GM21367 (cell line): ENCODE data around the gene ZNF628.

ENCODE experiments used
- ATAC-seq: cut with Tn5 transposase; IDR thresholded peaks from one replicate; pipeline ENCODE4 v1.9.1; 2021; ENCODE audit not compliant: unreplicated experiment

Gene ZNF628

DNA sequence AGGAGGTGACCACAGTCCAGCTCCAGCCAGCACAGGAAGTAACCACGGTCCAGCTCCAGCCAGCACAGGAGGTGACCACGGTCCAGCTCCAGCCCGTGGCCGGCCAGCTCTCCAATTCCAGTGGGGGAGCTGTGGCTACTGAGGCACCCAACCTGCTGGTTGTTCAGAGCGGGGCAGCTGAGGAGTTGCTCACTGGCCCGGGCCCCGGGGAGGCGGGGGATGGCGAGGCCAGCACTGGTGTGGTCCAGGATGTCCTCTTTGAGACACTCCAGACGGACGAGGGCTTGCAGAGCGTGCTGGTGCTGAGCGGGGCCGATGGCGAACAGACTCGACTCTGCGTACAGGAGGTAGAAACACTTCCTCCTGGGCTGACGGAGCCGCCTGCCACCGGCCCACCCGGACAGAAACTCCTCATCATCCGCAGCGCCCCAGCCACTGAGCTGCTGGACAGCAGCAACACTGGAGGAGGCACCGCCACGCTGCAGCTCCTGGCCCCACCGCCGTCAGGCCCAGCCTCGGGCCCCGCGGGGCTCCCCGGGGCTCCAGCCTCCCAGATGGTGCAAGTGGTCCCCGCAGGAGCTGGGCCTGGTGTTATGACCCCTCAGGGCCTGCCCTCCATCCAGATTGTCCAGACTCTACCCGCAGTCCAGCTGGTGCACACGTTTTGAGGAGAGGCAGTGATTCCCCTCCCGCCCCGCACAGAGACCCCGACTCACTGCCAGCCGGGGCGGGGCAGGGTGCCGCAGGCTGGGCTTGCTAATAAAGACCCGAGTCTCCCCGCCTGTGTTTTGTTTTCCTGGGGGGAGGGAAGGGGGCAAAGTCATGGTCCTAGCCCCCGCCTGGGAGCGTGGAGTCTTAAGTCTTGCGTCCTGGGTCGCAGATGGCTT is 7.5 kb downstream of the ZNF628 start:
- no peak for ATAC-seq

DNA sequence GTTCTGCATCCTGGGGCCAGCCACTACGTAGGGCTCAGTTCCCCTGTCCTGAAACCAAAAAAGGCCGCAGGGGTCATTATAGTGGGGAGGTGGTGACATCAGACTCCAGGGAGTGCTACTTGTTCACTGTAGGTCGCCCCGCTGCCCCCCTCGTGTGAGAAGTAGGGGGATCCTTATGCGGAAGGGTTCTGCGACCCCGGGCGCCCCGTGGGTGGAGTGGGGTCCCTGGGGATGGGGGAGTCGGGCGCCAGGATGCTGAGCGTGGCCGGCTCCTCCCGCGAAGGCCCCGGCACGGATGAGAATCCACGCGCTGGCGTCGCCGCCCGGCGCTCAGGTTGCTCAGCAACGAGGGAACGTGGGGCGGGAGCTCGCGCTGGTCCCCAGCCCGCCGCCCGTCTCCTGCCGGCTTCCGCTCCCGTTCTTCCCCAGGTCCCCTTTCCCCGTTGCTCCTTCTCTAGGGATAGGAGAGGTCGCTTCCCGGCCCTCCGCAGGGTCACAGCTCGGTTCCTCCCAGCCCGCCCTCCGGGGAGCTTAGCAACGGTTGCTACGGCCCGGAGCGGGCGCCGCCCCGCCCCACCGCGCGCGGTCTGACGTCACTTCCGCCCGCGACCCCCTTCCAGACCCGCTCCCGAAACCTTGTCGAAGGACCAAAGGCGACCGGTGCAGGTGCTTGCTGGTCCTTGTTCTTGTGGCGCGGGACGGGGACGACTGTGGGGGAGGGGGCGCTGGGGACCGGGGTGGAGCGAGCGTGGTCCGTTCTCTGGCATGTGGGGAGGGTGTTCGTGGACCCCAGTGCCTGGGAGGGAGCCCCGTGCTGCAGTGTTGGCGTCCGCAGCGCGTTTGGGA is 8.4 kb downstream of the ZNF628 start, which contains the start of gene NAT14:
Gene NAT14, plus strand, starts transcription at position 596 of the 846 bp plus-strand sequence. CDS start 521 bp downstream, outside the sequence.
- ATAC-seq = no peak

DNA sequence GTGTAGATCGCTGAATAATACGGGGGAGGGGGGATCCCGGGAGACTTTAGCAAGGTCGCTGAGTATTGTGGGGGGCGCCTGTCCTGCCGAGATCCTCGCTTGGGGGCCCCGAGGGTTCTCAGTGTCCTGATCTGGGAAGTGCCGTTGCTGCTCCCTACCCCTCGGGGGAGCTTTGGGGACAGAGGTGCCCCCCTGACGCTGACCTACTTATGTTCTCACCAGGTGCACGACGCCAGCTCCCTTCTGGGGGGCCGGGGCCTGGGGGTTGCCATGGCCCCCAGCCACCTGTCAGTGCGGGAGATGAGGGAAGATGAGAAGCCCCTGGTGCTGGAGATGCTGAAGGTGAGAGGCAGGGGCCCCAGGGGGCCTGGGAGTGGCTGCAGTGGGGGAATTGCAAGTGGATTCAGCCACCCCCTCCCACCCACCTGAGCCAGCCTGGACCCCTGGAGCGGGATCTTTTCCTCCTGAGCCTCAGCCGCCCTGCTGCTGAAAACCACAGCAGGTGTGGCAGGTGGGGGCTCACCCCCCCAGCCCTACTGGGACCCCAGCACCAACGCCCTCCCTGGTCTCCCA is 9.1 kb downstream of the ZNF628 start:
- no peak for ATAC-seq

DNA sequence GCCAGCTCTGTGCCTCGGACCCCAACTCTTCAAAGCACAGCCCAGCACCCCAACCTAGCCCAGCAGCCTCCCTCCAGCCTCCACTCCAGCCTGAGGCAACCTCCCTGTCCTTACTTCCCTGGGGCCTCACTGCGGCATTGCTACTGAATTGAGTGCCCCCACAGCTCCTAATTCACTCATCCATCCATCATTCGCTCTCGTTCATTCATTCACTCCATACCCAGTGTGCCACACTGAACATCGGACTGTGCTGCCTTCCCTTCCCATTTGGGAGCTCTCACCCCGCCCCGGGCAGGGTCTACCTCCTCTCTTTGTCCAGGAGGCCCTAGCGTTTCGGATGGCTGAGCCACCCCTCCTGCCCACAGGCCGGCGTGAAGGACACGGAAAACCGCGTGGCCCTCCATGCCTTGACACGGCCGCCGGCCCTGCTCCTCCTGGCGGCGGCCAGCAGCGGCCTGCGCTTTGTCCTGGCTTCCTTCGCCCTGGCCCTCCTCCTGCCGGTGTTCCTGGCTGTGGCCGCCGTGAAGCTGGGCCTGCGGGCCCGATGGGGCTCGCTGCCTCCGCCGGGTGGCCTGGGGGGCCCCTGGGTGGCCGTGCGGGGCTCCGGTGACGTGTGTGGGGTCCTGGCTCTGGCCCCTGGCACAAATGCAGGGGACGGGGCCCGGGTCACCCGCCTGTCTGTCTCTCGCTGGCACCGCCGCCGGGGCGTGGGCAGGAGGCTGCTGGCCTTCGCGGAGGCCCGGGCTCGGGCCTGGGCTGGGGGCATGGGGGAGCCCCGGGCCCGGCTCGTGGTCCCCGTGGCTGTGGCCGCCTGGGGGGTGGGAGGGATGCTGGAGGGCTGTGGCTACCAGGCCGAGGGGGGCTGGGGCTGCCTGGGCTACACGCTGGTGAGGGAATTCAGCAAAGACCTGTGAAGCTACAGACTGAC is 9.9 kb downstream of the ZNF628 start:
- ATAC-seq = no peak

DNA sequence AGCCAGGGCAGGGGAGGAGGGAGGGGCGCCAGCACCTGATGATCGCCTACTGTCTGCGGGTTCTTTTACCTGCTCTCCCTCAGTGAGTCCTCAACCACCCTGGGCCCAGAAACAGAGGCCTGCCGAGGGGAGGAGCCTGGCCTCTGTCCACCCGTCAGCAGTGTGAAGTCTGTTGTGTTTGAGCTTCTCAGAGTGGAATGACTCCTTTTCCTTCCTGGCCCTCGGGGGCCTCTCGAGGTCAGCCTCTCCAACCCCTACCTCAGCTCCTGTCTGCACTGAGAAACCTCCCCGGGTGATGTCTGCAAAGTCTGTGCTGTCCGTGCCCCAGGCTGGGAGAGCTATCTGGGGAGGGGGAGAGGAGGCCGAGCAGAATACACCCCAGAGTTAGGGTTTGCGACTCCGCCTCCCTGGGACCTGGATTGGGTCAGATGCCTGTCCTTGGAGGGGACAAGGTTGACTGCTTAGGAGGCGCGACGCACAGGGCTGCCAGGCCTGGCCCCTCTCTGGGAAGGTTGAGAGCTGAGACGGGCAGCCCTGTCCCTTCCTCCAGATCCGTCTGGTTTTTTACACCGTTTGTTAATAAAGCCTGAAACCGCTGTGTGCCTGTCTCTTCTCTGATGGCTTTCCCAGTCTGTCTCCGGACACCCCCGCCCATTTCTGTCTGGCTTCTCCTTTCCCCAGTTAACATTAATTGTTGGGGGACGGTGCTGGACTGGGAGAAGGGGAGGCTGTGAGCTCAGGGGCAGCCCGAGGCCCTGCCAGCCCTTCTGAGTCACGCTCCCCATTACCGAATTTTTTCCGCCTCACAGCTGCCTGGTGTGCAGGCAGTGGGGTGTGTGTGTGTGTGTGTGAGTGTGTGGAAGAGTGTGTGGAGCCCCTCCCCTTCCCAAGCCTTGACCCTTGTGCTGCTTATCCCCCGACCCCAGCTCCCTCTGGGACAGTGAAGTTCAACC is 10.8 kb downstream of the ZNF628 start:
- ATAC-seq = no peak

DNA sequence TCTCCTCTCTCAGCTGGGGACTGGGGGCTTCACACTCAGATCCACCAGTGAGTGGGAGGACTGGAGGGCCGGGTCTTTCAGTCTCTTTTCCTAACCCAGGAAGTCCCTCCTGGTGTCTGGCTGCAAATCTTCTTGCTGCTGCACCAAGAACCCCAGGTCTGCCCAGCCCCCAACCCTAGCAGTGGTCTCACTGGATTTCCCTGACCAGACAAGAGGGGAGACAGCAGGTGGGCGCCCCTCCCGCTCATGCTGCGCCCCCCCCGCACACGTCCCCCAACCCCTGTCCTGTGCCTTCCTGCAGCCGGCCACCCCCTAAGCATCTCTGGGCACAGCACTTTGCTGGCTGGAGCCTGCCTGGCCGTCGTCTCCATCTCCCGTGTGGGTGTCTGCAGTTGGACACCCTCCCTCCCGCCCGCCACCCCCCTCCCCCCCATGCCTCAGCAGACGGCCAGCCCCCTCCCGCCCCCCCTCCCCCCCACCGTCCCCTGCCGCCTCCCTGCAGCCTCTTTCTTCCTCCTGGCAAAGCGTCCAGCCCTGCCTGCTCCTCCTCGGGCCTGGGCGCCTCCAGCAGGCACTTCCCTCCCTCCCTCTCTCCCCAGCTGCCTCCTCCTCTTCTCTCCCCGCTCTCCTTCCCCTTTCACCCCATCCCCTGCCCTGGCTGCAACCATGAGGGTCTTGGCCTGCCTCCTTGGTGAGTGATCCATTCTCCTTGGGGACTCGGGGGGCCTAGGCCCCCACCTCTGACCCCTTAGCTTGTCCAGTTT is 11.7 kb downstream of the ZNF628 start, which contains the start of gene SSC5D:
Gene SSC5D, plus strand, starts transcription at position 513 of the 764 bp plus-strand sequence. Its CDS starts 154 bp downstream, at position 667.
- no peak for ATAC-seq

DNA sequence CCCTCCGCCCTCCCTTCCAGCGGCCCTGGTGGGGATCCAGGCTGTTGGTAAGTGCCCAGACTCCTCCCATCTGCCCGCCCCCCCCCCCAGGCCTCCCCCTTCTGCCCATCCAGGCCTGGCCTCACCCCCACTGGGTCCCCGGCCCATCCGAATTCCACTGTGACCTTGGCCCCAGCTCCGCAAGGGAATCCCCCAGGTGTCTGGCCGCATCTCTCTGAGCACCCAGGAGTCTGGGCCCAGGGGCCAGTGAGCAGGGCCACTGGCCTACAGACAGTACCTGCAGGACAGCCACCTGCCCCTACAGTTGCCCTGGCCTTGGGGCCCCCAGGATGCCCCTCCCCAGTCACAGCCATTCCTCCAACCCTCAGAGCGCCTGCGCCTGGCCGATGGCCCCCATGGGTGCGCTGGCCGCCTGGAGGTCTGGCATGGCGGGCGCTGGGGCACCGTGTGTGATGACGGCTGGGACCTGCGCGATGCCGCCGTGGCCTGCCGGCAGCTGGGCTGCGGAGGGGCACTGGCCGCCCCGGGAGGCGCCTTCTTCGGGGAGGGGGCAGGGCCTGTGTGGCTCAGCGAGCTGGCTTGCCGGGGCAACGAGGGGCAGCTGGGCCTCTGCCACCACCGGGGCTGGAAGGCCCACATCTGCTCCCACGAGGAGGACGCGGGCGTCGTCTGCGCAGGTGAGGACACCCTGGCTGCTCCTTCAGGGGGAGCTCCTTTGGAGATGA is 12.7 kb downstream of the ZNF628 start:
- ATAC-seq = no peak

DNA sequence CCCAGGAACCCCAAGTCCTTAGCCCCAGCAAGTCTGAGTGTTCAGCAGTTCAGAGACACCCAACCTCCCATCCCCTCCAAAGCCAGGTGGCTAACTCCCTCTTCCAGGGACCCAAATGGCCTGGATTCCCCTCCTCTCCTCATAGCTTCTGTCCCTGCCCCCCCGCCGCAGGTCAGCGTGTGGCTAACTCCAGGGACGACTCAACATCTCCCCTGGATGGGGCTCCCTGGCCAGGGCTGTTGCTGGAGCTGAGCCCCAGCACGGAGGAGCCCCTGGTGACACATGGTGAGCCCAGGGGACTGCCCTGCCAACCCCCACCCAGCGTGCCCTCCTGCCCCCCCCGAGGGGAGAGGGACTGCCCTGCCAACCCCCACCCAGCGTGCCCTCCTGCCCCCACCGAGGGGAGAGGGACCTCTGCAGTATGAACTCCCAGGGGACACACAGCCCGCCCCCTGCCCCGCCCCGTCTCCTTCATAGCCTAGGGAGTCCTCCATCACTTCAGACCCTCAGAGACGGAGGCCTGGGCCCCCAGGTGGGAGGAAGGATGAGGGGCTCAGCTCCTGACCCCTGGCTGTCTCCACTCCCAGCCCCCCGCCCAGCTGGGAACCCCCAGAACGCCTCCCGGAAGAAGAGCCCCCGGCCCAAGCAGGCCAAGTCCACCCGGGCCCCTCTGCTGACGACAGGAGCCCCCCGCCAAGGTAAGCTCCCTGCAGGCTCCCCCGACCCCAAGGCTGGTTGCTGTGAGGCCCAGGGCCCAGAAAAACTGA is 13.5 kb downstream of the ZNF628 start:
- no peak for ATAC-seq

DNA sequence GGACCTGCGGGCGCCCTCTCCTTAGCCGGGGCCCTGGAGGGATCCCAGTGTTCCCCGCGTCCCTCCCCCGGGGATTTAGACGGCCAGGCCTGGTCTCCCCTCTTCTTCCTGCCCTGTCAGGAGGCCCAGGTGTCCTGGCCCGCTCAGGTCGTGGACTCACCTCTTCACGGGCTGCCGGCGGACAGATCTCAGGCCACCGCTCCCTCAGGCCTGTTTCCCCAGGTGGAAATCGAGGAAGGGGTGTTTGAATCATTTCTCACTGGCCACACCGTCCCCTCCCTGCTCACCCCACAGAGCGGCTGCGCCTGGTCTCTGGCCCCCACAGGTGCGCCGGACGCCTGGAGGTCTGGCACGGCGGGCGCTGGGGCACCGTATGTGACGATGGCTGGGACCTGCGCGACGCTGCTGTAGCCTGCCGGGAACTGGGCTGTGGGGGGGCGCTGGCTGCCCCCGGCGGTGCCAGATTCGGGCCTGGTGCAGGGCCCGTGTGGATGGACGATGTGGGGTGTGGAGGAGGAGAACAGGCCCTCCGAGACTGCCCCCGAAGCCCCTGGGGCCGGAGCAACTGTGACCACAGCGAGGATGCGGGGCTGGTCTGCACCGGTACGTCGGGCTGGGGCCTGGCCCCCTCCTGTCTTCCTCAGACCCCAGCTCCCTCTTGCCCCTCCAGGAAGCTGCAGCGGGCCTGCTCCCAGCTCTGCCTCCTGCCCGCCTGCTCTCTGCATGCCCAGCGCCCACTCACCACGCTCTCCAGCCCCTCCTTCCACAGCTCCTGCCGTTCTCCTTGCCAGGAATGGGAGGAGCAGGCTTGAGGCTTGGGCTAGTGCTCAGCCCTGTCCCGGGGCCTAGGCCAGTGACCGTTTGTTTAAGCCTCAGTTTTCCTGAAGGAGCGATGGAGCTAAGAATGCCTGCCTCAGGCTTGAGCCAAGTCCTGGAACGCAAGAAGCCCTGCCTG is 14.3 kb downstream of the ZNF628 start:
- no peak for ATAC-seq

DNA sequence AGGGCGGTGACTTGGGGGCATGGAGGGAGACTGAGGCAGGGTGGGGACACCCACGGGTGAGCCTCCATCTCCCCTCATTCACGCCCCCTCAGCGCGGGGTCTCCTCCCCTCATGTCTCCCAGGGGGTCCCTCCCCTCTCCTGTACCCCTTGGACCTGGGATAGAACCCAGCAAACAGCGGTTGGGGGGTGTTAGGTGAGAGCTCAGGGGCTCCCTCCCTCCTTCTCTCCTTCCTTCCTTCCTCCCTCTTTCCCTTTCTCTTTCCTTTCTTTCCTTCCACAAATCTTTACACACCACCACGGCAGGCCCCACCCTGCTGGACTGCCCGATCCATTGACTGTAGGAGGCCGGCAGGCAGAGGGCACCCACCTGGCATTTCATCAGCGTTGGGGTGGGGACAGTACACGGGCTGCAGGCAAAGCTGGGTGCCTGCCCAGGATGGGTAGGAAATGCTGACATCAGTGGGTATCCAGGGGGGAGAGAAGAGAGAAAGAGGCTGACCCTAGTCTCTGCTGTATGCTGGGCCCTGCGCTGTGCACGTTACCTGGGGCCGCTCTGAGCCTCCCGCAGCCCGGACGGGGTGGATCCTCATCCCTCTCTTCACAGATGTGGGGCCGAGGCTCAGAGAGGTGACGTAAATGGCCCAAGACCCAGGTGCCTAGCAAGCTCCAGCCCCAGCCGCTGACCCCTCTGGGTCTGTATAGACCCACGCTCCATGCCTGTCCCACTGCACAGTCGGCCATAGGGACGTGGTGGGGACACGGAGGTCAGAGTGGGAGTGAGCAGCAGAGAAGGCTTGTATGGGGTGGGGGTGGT is 15.3 kb downstream of the ZNF628 start:
- no peak for ATAC-seq

DNA sequence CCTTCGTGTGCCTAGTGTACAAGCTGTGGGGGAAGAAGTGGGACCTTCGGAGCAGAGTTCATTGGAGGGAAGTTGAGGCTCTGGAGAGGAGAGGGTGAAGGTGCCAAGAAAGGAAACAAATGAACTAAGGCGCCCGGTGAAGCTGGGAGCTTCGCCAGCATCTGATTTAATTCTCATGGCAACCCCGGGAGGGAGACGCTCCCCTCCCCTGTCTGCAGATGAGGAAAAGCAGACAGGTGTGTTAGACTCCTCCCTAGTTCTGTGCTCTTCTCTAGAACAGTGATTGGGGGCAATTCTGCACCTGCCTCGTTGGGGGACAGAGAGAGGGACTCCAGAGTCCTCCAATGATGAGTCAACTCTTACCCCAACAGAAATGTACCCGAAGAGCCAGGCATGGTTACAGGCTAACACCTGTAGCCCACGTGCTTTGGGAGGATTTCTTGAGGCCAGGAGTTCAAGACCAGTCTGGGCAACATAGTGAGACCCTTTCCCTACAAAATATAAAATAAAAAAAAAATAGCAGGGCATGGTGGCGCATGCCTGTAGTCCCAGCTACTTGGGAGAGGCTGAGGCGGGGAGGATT is 16.0 kb downstream of the ZNF628 start:
- ATAC-seq = no peak

DNA sequence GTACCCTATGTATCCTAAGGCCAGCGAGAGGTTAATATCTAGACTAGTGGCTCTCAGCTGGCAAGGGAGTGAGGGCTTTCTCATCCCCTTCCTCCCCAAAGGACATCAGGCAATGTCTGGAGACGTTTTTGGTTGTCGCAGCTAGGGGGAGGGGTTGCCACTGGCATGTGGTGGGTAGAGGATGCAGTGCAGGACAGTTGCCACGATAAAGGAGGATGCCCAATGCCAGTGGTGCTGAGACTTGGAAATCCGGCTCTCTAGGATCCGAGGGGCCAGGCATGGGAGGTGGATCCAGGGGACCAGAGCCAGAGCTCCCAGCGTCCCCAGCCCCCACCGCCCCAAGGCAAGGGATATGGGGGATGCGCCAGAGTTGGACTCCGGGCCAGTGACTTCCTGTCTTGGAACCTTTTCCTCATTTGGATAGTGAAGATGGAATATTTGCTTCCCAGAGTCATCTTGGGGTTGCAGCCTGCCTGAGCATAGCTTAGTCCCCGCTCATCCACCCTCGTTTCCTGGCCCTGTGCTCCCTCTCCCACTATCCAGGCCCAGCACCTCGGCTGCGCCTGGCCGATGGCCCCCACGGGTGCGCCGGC is 16.7 kb downstream of the ZNF628 start:
- ATAC-seq = no peak

DNA sequence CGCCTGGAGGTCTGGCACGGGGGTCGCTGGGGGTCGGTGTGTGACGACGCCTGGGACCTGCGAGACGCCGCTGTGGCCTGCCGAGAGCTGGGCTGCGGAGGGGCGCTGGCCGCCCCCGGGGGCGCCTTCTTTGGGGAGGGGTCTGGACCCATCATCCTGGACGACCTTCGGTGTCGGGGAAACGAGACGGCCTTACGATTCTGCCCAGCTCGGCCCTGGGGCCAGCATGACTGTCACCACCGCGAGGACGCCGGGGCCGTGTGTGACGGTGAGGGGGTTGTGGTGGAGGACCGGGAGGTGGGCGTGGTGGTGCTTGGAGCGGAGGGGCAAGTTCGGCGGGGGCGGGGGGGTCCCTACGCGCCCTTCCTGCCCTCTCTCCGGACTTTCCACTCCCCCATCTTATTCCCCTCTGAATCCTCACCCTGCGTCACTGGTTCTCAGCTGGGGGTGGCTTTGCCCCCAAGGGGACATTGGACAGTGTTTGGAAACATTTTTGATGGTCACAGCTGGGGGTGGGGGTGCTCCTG is 17.3 kb downstream of the ZNF628 start:
- ATAC-seq = no peak

DNA sequence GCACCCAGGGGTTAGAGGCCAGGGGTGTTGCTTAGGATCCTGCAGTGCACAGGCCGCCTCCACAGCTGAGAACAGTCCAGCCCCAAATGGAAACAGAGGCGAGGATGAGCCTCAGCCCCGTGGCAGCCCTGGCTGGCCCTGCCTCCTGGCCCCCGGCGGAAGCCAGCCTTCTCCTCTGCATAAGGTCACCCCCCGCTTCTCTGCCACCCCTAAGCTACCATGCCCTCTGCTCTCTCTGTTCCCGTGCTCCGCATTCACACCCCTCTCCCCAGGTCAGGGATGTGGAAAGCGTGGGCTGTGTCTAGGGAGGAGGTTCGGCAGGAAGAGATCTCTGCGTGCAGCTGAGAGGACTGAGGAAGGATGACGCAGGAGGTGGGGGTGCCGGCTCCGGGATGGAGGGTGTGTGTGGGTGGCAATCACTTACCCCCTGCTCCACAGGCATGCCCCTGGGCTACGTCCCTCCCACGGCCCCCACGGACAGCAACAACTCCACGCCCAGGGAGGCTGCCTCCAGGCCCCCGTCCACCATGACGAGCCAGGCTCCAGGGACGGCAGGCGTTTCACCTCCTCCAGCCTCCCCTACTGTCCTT is 17.9 kb downstream of the ZNF628 start:
- no peak for ATAC-seq
